Stimulated activated CD4-positive, alpha-beta T cell treated with anti-CD3 and anti-CD28 coated beads, TNF-alpha, amount 100 ng/mL, for 48 hours (primary cell): ENCODE data around the gene ADH1B.
"Not testable (repeated sequence)": the region's sequence is repeated elsewhere in the genome, so short reads cannot be mapped to it uniquely, and the experiment has no call there.

Experiments
- DNase-seq, 3 donors: peaks; one replicate each; pipeline ENCODE4 v3.0.0-alpha.2; 2020; ENCODE audit warnings: low read depth in 3 of 3

The ADH1B gene

GRCh38 chr4:99321241-99322191 is at the start of gene ADH1B:
TSS of gene ADH1B (minus strand) at chr4:99321401. CDS start at chr4:99321331, 70 bp downstream.
- DNase-seq, result no peak

DNA sequence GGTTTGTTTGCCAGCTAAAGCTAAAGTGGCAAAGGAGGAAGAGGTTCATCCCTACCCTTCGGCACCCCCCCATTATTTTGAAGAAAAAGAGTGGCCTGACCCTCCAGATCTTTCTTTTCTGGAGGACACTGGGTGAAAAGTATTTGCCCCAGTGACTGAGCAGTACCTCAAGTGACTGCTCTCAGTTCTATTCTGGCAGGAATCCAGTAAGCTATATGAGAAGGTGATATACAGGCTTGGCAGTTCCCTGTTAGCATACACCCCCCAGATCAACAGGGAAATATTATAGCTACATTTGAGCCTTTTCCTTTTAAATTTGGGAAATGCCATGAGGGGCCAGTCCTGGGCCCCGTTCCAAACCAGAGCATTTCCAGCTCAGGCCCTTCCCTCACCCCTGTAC is 46.6 kb upstream of the ADH1B start:
- not testable (repeated sequence) for DNase-seq

DNA sequence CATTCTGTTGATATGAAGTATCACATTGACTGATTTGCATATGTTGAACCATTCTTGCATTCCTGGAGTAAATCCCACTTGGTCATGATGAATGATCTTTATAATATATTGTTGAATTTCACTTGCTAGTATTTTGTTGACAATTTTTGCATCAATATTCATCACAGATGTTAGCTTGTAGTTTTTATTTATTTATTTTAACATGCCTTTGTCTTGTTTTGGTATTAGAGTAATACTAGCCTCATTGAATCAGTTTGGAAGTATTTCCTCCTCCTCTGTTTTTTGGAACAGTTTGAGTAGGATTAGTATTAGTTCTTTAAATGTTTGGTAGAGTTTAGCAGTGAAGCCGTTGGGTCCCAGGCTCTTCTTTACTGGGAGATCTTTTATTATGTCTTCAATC is 45.3 kb upstream of the ADH1B start:
- DNase-seq, result no peak

GRCh38 chr4:99362768-99363167 is 41.6 kb upstream of the ADH1B start:
- DNase-seq, result no peak

- no peak for DNase-seq
Observed at GRCh38 chr4:99361899-99362275, 40.7 kb upstream of the ADH1B start.

DNA sequence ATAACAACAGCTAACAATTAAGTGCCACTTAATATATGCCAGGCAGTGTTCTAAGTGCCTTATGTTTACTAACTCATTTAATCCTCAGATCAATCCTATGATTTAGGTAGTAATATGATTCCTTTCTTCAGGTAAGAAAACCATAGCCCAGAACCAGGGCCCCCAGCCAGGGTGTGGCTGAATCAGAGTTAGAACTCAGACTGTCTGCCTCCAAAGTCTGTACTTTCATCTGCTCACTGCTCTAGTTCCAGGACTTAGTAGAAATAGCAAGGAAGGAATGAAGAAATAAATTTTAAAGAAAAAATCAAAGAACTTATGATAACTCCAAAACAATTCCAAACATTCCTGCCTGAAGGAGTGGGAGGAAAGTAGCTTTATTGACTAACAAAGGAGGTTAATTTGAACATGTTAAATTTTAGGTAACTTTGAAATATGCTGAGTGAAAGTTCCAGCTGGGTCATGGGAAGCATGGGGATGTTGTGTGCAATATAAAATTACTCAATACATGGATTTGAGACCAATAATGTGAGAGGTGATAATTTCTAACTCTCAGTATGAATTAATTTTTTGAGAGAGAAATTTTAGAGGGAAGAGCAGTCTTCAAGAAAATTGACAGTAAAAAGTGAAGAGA is 40.2 kb upstream of the ADH1B start:
- DNase-seq, result no peak

DNA sequence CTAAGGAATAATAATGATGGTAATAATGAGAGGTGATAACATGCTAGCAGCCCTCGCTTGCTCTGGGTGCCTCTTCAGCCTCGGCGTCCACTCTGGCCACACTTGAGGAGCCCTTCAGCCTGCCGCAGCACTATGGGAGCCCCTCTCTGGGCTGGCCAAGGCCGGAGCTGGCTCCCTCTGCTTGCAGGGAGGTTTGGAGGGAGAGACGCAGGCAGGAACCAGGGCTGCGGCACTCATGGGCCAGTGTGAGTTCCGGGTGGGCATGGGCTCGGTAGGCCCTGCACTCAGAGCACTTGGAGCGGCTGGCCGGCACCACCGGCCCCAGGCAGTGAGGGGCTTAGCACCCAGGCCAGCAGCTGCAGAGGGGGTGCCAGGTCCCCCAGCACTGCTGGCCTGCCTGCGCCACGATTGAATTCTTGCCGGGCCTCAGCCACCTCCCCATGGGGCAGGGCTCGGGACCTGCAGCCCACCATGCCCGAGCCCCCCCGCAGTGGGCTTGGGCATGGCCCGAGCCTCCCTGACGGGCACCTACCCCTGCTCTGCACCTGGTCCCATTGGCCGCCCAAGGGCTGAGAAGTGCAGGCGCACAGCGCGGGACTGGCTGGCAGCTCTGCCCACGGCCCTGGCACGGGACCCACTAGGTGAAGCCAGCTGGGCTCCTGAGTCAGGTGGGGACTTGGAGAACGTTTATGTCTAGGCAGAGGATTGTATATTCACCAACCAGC is 38.4 kb upstream of the ADH1B start:
- DNase-seq, result no peak

- no peak for DNase-seq
Observed at GRCh38 chr4:99357948-99358347, 36.7 kb upstream of the ADH1B start.

- DNase-seq, result no peak
Observed at GRCh38 chr4:99356992-99357391, 35.8 kb upstream of the ADH1B start.

DNA sequence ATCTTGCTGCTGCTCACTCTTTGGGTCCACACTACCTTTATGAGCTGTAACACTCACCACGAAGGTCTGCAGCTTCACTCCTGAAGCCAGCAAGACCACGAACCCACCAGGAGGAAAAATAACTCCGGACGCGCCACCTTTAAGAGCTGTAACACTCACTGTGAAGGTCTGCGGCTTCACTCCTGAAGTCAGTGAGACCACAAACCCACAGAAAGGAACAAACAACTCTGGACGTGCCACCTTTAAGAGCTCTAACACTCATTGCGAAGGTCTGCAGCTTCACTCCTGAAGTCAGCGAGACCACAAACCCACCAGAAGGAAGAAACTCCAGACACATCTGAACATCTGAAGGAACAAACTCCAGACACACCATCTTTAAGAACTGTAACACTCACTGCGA is 34.9 kb upstream of the ADH1B start:
- not testable (repeated sequence) for DNase-seq

- DNase-seq, result no peak
Observed at GRCh38 chr4:99352602-99353537, 31.7 kb upstream of the ADH1B start, which contains the start of gene ADH1C. TSS of gene ADH1C (minus strand) at chr4:99352746. CDS start at chr4:99352675, 71 bp downstream.

DNA sequence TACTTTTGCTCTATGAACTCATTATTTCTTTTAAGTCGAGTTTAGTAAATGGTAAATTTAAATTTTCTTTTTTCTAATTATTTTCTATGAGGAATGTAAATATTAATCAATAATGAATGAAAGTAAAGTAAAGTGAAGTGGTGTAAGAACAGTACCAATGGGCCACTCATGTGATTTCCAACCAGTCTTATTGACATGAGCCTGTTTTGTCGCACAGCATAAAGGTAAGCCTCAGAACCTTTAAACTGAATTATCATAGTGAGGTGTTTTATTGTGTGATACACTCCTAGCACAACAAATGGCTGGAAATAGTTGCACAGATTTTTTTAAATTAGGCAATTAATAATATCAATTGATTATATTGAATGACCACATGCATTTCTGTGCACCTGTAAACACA is 30.3 kb upstream of the ADH1B start:
- no peak for DNase-seq

DNA sequence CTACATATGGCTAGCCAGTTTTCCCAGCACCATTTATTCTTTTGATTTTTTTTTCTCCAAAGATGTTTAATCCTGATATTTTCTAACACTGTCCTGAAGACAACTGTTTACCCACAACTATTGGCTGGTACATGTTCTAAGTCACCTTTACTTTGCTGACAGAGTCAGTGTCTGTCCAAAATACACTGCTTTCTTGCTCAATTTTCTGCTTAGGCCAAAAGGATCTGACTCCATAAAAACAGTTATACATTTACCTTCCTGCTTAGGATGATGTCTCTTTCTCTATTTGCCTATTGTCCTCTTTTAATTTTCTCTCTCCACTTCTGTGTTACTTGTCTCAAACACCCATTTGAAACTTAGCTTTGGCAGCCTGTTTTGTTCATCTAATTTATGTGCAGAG is 28.1 kb upstream of the ADH1B start:
- no peak for DNase-seq

- not testable (repeated sequence) for DNase-seq
Observed at GRCh38 chr4:99342624-99343023, 21.4 kb upstream of the ADH1B start.

DNA sequence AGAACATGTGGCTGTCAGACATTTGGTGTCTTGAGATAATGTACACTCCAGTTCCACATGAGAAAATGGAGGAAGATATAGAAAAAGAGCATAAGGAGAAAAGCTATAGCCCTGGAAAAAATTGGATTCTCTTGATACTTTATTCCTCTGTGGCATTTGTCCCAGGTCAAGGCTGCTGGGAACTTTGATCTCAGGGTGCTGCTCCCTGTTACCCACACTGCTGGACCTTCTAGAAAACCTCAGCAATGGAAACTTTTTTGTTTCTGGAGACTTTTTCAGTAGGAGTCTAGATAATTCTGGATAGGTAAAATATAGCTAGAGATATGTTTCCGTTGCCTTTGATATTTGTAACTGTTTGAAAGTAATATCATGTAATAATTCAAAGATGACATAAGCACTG is 20.2 kb upstream of the ADH1B start:
- no peak for DNase-seq

- no peak for DNase-seq
Observed at GRCh38 chr4:99339172-99339571, 18.0 kb upstream of the ADH1B start.

- DNase-seq, result no peak
Observed at GRCh38 chr4:99336553-99336952, 15.4 kb upstream of the ADH1B start.

DNA sequence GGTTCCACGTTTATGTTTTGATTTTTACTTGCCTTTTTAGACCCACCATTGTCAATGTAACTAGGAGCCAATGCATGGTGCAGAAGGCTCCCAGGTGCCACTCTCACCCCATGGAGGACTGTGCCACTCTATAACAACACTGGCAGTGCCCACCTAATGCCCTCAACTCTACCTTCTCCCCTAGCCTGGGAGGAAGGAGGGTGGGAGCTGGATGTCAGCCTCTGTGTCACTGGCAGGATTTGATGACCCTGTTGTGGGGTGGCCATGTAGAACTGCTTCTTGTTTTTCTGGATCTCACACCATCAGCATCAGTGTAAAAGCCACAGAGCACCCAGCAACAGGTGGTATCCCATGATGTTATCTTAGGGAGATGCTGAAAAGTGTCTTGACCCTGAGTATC is 13.7 kb upstream of the ADH1B start:
- DNase-seq, result no peak

DNA sequence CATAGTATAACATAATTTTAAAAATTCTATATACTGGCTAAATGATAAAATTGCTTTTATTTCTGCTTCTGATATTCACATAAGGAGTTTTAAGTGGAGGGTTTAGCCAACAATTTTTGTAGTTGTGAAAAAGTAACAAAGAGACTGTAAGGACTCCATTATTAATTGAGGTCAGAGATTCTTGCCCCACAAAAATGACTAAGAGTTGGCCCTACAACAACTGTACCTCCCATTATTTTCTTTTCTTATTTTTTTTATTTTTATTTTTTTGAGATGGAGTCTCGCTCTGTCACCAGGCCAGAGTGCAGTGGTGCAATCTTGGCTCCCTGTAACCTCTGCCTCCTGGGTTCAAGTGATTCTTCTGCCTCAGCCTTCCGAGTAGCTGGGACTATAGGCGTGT is 9.4 kb upstream of the ADH1B start:
- DNase-seq, result no peak

DNA sequence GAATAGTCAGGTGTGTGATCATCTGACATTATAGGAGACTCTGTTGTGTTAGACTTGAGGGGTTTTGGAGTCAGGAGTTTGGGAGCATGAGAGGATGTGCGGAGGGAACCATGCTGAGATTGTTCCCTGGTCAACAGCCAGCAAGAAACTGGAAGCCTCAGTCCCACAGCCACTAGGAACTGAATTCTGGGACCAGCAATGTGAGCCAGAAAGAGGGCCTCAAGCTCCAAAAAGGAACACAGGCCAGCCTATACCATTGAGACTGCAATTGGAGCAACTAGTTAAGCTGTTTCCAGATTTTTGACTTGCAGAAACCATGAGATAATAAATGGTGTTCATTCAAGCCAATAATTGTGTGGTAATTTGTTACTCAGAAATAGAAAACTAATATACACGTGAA is 8.7 kb upstream of the ADH1B start:
- DNase-seq, result no peak

- DNase-seq, result no peak
Observed at GRCh38 chr4:99324979-99325378, 3.8 kb upstream of the ADH1B start.
